ENCODE data around the gene PROSER2.

Gene PROSER2

GRCh38 chr10:11901833-11902475 is 78.8 kb downstream of the PROSER2 start:
- no peak for TF ChIP-seq ZFP30 (CRISPR knock-in tag; IDR thresholded peaks at IDR 0.05)
- no peak for TF ChIP-seq ARNTL (CRISPR knock-in tag; IDR thresholded peaks at IDR 0.05; ENCODE audit: borderline replicate concordance, low read depth)
- TF ChIP-seq ZNF8 (CRISPR knock-in tag; IDR thresholded peaks at IDR 0.05): no peak
- TF ChIP-seq TSHZ2 (CRISPR knock-in tag; IDR thresholded peaks at IDR 0.05): no peak
- TF ChIP-seq ESRRG (CRISPR knock-in tag; IDR thresholded peaks at IDR 0.05): no peak
- TF ChIP-seq CSDC2 (CRISPR knock-in tag; IDR thresholded peaks at IDR 0.05): no peak
- TF ChIP-seq ZC3H10 (CRISPR knock-in tag; IDR thresholded peaks at IDR 0.05): no peak
- no peak for TF ChIP-seq ZNF70 (CRISPR knock-in tag; IDR thresholded peaks at IDR 0.05)
- TF ChIP-seq GLIS3 (CRISPR knock-in tag; IDR thresholded peaks at IDR 0.05): no peak
- TF ChIP-seq RARB (CRISPR knock-in tag; IDR thresholded peaks at IDR 0.05): no peak
- TF ChIP-seq ISL1 (CRISPR knock-in tag; IDR thresholded peaks at IDR 0.05): no peak
- ATAC-seq: no peak

- no peak for TF ChIP-seq OSR1 (CRISPR knock-in tag; IDR thresholded peaks at IDR 0.05)
- TF ChIP-seq PPARA (CRISPR knock-in tag; IDR thresholded peaks at IDR 0.05; ENCODE audit: borderline replicate concordance): no peak
- no peak for TF ChIP-seq SNAI2 (CRISPR knock-in tag; IDR thresholded peaks at IDR 0.05)
- no peak for TF ChIP-seq TOX (CRISPR knock-in tag; IDR thresholded peaks at IDR 0.05; ENCODE audit: borderline replicate concordance)
- TF ChIP-seq TSHZ2 (CRISPR knock-in tag; IDR thresholded peaks at IDR 0.05): no peak
- ATAC-seq: no peak
These were observed 79.5 kb downstream of the PROSER2 start for GRCh38 chr10:11902646-11903045.

- ATAC-seq: no peak
- no peak for TF ChIP-seq PPARA (CRISPR knock-in tag; IDR thresholded peaks at IDR 0.05; ENCODE audit: borderline replicate concordance)
- TF ChIP-seq ZNF565 (CRISPR knock-in tag; conservative IDR thresholded peaks at IDR 0.05; ENCODE audit: low read depth): no peak
- no peak for TF ChIP-seq RARB (CRISPR knock-in tag; IDR thresholded peaks at IDR 0.05)
- no peak for TF ChIP-seq ISL1 (CRISPR knock-in tag; IDR thresholded peaks at IDR 0.05)
- TF ChIP-seq GLIS3 (CRISPR knock-in tag; IDR thresholded peaks at IDR 0.05): no peak
- no peak for TF ChIP-seq OSR1 (CRISPR knock-in tag; IDR thresholded peaks at IDR 0.05)
- no peak for TF ChIP-seq ZNF8 (CRISPR knock-in tag; IDR thresholded peaks at IDR 0.05)
These were observed 83.6 kb downstream of the PROSER2 start for GRCh38 chr10:11906714-11907113.

GRCh38 chr10:11907914-11908313 is 84.8 kb downstream of the PROSER2 start:
- ATAC-seq: no peak
- no peak for TF ChIP-seq TSHZ2 (CRISPR knock-in tag; IDR thresholded peaks at IDR 0.05)
- TF ChIP-seq RARB (CRISPR knock-in tag; IDR thresholded peaks at IDR 0.05): no peak
- no peak for TF ChIP-seq POU6F1 (CRISPR knock-in tag; IDR thresholded peaks at IDR 0.05; ENCODE audit: borderline replicate concordance, low read depth)
- no peak for TF ChIP-seq ISL1 (CRISPR knock-in tag; IDR thresholded peaks at IDR 0.05)
- no peak for TF ChIP-seq ZNF70 (CRISPR knock-in tag; IDR thresholded peaks at IDR 0.05)
- TF ChIP-seq ZC3H10 (CRISPR knock-in tag; IDR thresholded peaks at IDR 0.05): no peak
- TF ChIP-seq CSRNP3 (CRISPR knock-in tag; IDR thresholded peaks at IDR 0.05): no peak
- no peak for TF ChIP-seq BACH2 (CRISPR knock-in tag; IDR thresholded peaks at IDR 0.05; ENCODE audit: borderline replicate concordance)
- no peak for TF ChIP-seq ZNF8 (CRISPR knock-in tag; IDR thresholded peaks at IDR 0.05)
- no peak for TF ChIP-seq ESRRG (CRISPR knock-in tag; IDR thresholded peaks at IDR 0.05)
- TF ChIP-seq PATZ1 (CRISPR knock-in tag; IDR thresholded peaks at IDR 0.05; ENCODE audit: borderline replicate concordance): no peak
- no peak for TF ChIP-seq ZNF565 (CRISPR knock-in tag; conservative IDR thresholded peaks at IDR 0.05; ENCODE audit: low read depth)
- TF ChIP-seq ARNTL (CRISPR knock-in tag; IDR thresholded peaks at IDR 0.05; ENCODE audit: borderline replicate concordance, low read depth): no peak
